OCI-LY3 (cell line): ENCODE results near the gene CDHR3.

Experiments
- H2AFZ ChIP-seq: fragments of 200-600, 300-600 bp; shearing (Covaris generic); 2 replicates; pipeline ENCODE4 v1.6.0; 2014; ENCODE audit warnings: antibody characterized with exemption, low read depth, low read length
- H3K27ac ChIP-seq: fragments of 200-600, 300-600 bp; sonication (generic); 2 replicates; pipeline ENCODE4 v1.5.1; 2014; ENCODE audit warnings: mild to moderate bottlenecking, low read length, moderate library complexity, mixed read lengths
- H3K27me3 ChIP-seq: fragments of 200-600, 300-600 bp; sonication (generic); 2 replicates; pipeline ENCODE4 v1.6.1; 2014; ENCODE audit warnings: low read depth, low read length, mixed read lengths
- H3K36me3 ChIP-seq: fragments of 200-600, 300-600 bp; sonication (generic); replicated peaks from 2 replicates; pipeline ENCODE3; 2014; ENCODE audit warnings: low read depth, low read length, mixed read lengths
- H3K4me1 ChIP-seq: fragments of 300-600, 200-600 bp; sonication (generic); 2 replicates; pipeline ENCODE4 v1.6.1; 2014; ENCODE audit warnings: low read length, mixed read lengths
- H3K4me2 ChIP-seq: fragments of 200-600, 300-600 bp; sonication (generic); 2 replicates; pipeline ENCODE4 v1.6.1; 2014; ENCODE audit warnings: low read length, mixed read lengths
- H3K4me3 ChIP-seq: fragments of 300-600, 200-600 bp; sonication (generic); 2 replicates; pipeline ENCODE4 v1.5.1; 2014; ENCODE audit warnings: antibody characterized with exemption, mild to moderate bottlenecking, low read length, moderate library complexity
- H3K79me2 ChIP-seq: fragments of 300-600, 200-600 bp; shearing (Covaris generic); 2 replicates; pipeline ENCODE4 v1.6.1; 2014; ENCODE audit warnings: mild to moderate bottlenecking, low read length, mixed read lengths
- H3K9ac ChIP-seq: fragments of 300-600, 200-600 bp; shearing (Covaris generic); 2 replicates; pipeline ENCODE4 v1.6.0; 2014; ENCODE audit warnings: mild to moderate bottlenecking, low read length, moderate library complexity
- H3K9me3 ChIP-seq: fragments of 200-600, 300-600 bp; shearing (Covaris generic); 2 replicates; pipeline ENCODE4 v1.6.1; 2014; ENCODE audit warnings: low read length, mixed read lengths; ENCODE audit not compliant: insufficient read depth
- H4K20me1 ChIP-seq: fragments of 200-600, 300-600 bp; sonication (generic); 2 replicates; pipeline ENCODE4 v1.6.1; 2016; ENCODE audit warnings: low read length, mixed read lengths; ENCODE audit not compliant: insufficient read depth
- CTCF ChIP-seq: fragments of 200-600, 300-600 bp; sonication (generic); IDR thresholded peaks from 2 replicates; pipeline ENCODE4 v1.5.1; 2014; ENCODE audit warnings: antibody characterized with exemption, low read length, low read depth
- EZH2phosphoT487 ChIP-seq: fragments of 200-600 bp; shearing (Covaris generic); IDR thresholded peaks from 2 replicates; pipeline ENCODE4 v1.6.1; 2018; ENCODE audit warnings: antibody characterized with exemption, mixed run types, low read depth

The CDHR3 gene

GRCh38 chr7:105917659-105918058, 45.4 kb upstream of the CDHR3 start:
- H3K4me1 ChIP-seq, result no peaks in the 10 kb centered on the region
- H4K20me1 ChIP-seq, result no peaks in the 10 kb centered on the region
- no peaks in the 10 kb centered on the region for H3K79me2 ChIP-seq
- no peak overlapping the region for H2AFZ ChIP-seq
- H3K27ac ChIP-seq, result no peak overlapping the region
- no peaks in the 10 kb centered on the region for H3K9me3 ChIP-seq
- no peaks in the 10 kb centered on the region for H3K36me3 ChIP-seq
- peaks cover 5% of the 10 kb centered on the region; the same call in 1 of the 2 replicates for H3K27me3 ChIP-seq
- TF ChIP-seq EZH2phosphoT487 (no peak), CTCF (no peak)
- no peak overlapping the region for H3K4me3 ChIP-seq
- no peak overlapping the region for H3K9ac ChIP-seq
- no peak overlapping the region for H3K4me2 ChIP-seq

GRCh38 chr7:105920766-105921165, 42.3 kb upstream of the CDHR3 start:
- TF ChIP-seq CTCF (no peak), EZH2phosphoT487 (no peak)
- H3K4me1 ChIP-seq, result peaks cover 15% of the 10 kb centered on the region
- H3K9me3 ChIP-seq, result peaks cover 13% of the 10 kb centered on the region; the same call in 1 of the 2 replicates
- no peaks in the 10 kb centered on the region for H4K20me1 ChIP-seq
- no peak overlapping the region for H3K9ac ChIP-seq
- no peak overlapping the region for H3K4me3 ChIP-seq
- H3K36me3 ChIP-seq, result peaks cover 12% of the 10 kb centered on the region
- no peaks in the 10 kb centered on the region for H3K79me2 ChIP-seq
- no peak overlapping the region for H3K4me2 ChIP-seq
- no peak overlapping the region for H3K27ac ChIP-seq
- H2AFZ ChIP-seq, result no peak overlapping the region
- H3K27me3 ChIP-seq, result peaks cover under 1% of the 10 kb centered on the region; the same call in 1 of the 2 replicates

GRCh38 chr7:105924945-105925344, 38.1 kb upstream of the CDHR3 start:
- peaks cover 12% of the 10 kb centered on the region for H3K36me3 ChIP-seq
- no peaks in the 10 kb centered on the region for H4K20me1 ChIP-seq
- H3K4me2 ChIP-seq, result peak overlapping the region; percentile 35
- H3K27ac ChIP-seq, result peak overlapping the region; percentile 71
- H3K9me3 ChIP-seq, result peaks cover 13% of the 10 kb centered on the region; the same call in 1 of the 2 replicates
- H3K4me3 ChIP-seq, result no peak overlapping the region
- peaks cover 28% of the 10 kb centered on the region for H3K27me3 ChIP-seq
- no peaks in the 10 kb centered on the region for H3K79me2 ChIP-seq
- H3K9ac ChIP-seq, result no peak overlapping the region
- H2AFZ ChIP-seq, result no peak overlapping the region
- TF ChIP-seq EZH2phosphoT487, result no peak
- TF ChIP-seq CTCF, result no peak
- H3K4me1 ChIP-seq, result peaks cover 16% of the 10 kb centered on the region

- Histone ChIP-seq H3K27me3 (peaks cover 28% of the 10 kb centered on the region), H3K4me2 (no peak overlapping the region), H3K9me3 (peaks cover 13% of the 10 kb centered on the region; the same call in 1 of the 2 replicates), H3K27ac (no peak overlapping the region), H3K79me2 (no peaks in the 10 kb centered on the region), H3K4me1 (peaks cover 16% of the 10 kb centered on the region), H3K36me3 (peaks cover 12% of the 10 kb centered on the region), H3K9ac (no peak overlapping the region), H2AFZ (no peak overlapping the region), H3K4me3 (no peak overlapping the region), H4K20me1 (no peaks in the 10 kb centered on the region)
- TF ChIP-seq CTCF (no peak), EZH2phosphoT487 (no peak)
These were observed 36.9 kb upstream of the CDHR3 start for GRCh38 chr7:105926131-105926530.
